Esophagus squamous epithelium (tissue), 5 donors: ENCODE data around the gene KCTD13. TPM values are rescaled to one million over a fixed set of nuclear protein-coding genes. Genes with fewer than 3 reads are reported as not detected.
A peak's percentile ranks its signal among the peaks of the same experiment; 100 is the strongest.
"Not testable (repeated sequence)": the region's sequence is repeated elsewhere in the genome, so short reads cannot be mapped to it uniquely, and the experiment has no call there.

Experiments used
- DNase-seq: peaks from one replicate; lab custom pipeline; 2025; lab: John Stamatoyannopoulos, UW
- H3K27ac ChIP-seq, 4 donors: fragments of 200-600 bp; sonication (generic); one replicate each; pipeline ENCODE4 v1.5.1; 2016 to 2019; ENCODE audit warnings: mild to moderate bottlenecking in 1 of 4
- H3K27me3 ChIP-seq, 4 donors: fragments of 200-600 bp; sonication (generic); 1 replicate in 3 of 4; 2 replicates in 1 of 4; pipeline versions ENCODE4 v1.5.1 to v1.6.0; 2017 to 2021; ENCODE audit warnings: antibody characterized with exemption in 1 of 4
- H3K36me3 ChIP-seq, 3 donors: fragments of 200-600 bp; sonication (generic); one replicate each; pipeline ENCODE4 v1.5.1; 2016 to 2019
- H3K4me1 ChIP-seq, 3 donors: fragments of 200-600 bp; sonication (generic); one replicate each; pipeline ENCODE4 v1.5.1; 2017 to 2019
- H3K4me3 ChIP-seq, 4 donors: fragments of 200-600 bp; sonication (generic); 1 replicate in 3 of 4; 2 replicates in 1 of 4; pipeline ENCODE4 v1.5.1; 2016 to 2019; ENCODE audit warnings: mild to moderate bottlenecking in 2 of 4, moderate library complexity in 1 of 4
- H3K9me3 ChIP-seq, 3 donors: fragments of 200-600 bp; sonication (generic); one replicate each; pipeline ENCODE4 v1.5.1; 2016 to 2019
- CTCF ChIP-seq, 6 experiments: fragments of 450-650 bp in 4 of 6; fragments of 200-600 bp in 2 of 6; sonication (generic) in 2 of 6; IDR thresholded peaks; one replicate each; pipeline ENCODE4 v1.5.1; 2016 to 2019; ENCODE audit warnings: antibody characterized with exemption in 6 of 6, mild to moderate bottlenecking in 4 of 6, moderate library complexity in 4 of 6
- POLR2A ChIP-seq, 4 donors: fragments of 450-650 bp; IDR thresholded peaks; one replicate each; pipeline ENCODE4 v1.6.1; 2017; ENCODE audit warnings: antibody characterized with exemption in 4 of 4, mild to moderate bottlenecking in 4 of 4, moderate library complexity in 3 of 4
- WGBS, 2 donors: methylation state at CpG; one replicate each; pipeline ENCODE4 v1.1.5; 2018; 5-methylcytosine and 5-hydroxymethylcytosine counted together
- intact Hi-C: fragments of 100-400 bp; cut with DNase I; formaldehyde crosslinking; loops from one replicate; pipeline ENCODE4 v1.15.0; 2022
- total RNA-seq, 4 donors: library from RNA; depleted of rRNA; stranded (reverse); fragments of >200 nt; gene quantifications; one replicate each; pipeline ENCODE4 v1.1.0, GENCODE V29; 2016
- donor health status: DM: yes; HTN: yes; CAD: no.

Gene KCTD13
- total RNA-seq, 4 donors from 2014 or later: 8.4 to 17.2 (median 13.9) TPM

DNA sequence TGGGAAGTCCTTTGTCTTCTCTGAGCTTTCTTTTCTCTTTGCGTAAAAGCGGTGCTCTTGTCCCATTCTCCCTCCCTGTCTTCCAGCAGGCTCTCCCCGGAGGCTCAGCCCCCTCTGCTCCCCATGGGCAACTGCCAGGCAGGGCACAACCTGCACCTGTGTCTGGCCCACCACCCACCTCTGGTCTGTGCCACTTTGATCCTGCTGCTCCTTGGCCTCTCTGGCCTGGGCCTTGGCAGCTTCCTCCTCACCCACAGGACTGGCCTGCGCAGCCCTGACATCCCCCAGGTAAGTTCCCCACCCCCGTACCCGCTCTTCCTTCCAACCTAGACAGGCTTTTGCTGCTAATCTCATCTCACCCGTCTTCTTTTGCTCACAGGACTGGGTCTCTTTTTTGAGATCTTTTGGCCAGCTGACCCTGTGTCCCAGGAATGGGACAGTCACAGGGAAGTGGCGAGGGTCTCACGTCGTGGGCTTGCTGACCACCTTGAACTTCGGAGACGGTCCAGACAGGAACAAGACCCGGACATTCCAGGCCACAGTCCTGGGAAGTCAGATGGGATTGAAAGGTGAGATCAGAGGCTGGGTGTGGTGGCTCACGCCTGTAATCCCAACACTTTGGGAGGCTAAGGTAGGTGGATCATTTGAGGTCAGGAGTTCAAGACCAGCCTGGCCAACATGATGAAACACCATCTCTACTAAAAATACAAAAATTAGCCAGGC, 37.2 kb upstream of the KCTD13 start:
- peak overlapping the region; percentile 94 to 97 (median 94) for H3K27ac ChIP-seq
- 70 to 79% methylated on average over 7 to 9 of the region's 14 CpGs for WGBS, 2 donors
- intact Hi-C loops: no loop called here
- no peaks in the 10 kb centered on the region for H3K9me3 ChIP-seq
- peaks cover 0 to 32% (median 11%) of the 10 kb centered on the region in 3 donors for H3K4me1 ChIP-seq
- no peak for DNase-seq
- H3K36me3 ChIP-seq: peaks cover 2 to 44% (median 4%) of the 10 kb centered on the region in 3 donors
- TF ChIP-seq CTCF (IDR thresholded peaks at IDR 0.05) (no peak), POLR2A (IDR thresholded peaks at IDR 0.05) (no peak)
- H3K27me3 ChIP-seq: no peaks in the 10 kb centered on the region
- peak overlapping the region; percentile 70 to 85 (median 76) for H3K4me3 ChIP-seq

- H3K4me1 ChIP-seq: peaks cover 0 to 32% (median 11%) of the 10 kb centered on the region in 3 donors
- H3K27ac ChIP-seq: peak overlapping the region; percentile 94 to 97 (median 94)
- WGBS, 2 donors: 5 to 6% methylated on average over 18 of the region's 18 CpGs
- no peak for TF ChIP-seq CTCF (IDR thresholded peaks at IDR 0.05)
- no peak for TF ChIP-seq POLR2A (IDR thresholded peaks at IDR 0.05)
- no peaks in the 10 kb centered on the region for H3K27me3 ChIP-seq
- peaks cover 0 to 37% (median 0%) of the 10 kb centered on the region in 3 donors for H3K36me3 ChIP-seq
- no peak for DNase-seq
- H3K9me3 ChIP-seq: no peaks in the 10 kb centered on the region
- peak overlapping the region; percentile 70 to 85 (median 76) for H3K4me3 ChIP-seq
- intact Hi-C loops: no loop called here
These were observed 36.4 kb upstream of the KCTD13 start for GRCh38 chr16:29962344-29962994.

DNA sequence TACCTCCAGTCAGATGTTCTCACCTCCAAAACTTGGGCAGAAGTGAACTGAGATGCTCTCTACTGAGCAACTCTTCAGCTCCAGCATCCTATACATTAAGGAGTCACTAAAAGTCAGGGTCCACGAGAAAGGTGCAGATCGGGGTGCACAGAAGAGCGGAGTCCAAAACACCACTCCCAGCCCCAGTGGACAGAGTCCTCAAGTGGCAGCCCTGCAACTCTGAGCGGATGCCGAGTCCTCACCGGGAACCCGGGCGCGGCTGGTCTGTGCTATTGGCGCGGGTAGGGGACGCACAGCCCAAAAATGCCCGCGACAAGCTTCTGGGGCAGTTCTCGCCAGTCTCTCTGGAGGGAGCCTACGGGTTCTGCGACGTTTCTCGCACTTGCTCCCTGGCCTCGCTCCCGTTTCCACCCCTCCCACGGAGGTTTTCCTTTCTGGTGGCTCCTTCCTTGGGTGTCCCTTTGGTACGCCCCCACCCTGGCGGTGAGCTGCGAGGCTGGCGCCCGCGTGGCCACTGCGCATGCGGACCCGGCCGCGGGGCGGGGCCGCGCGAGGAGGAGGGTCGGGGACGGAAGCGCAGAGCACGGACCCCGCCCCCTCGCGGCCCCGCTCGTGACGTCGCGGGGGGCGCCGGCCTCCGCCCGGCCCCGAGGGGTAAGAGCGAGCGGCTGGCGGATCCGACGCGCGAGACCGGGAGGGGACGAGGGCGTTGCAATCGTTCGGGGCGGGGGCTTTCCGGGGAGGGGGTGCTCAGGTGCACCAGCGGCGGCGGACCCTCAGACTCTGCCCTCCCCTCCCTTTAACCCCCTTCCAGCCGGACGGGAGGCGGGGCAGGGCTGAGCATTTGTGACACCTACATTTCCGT, 35.7 kb upstream of the KCTD13 start, which contains the start of gene TMEM219:
Gene TMEM219, plus strand, starts transcription at position 601 of the 865 bp plus-strand sequence. CDS start 1,065 bp downstream, outside the sequence.
- intact Hi-C loops: no loop called here
- TF ChIP-seq CTCF (IDR thresholded peaks at IDR 0.05) (peak; percentile 45 to 84 (median 73)), POLR2A (IDR thresholded peaks at IDR 0.05) (peak in 3 of 4 donors; percentile 51 to 76 (median 53))
- H3K4me1 ChIP-seq: peaks cover 0 to 32% (median 11%) of the 10 kb centered on the region in 3 donors
- WGBS, 2 donors: 0 to 1% methylated on average over 10 to 25 of the region's 75 CpGs
- H3K27ac ChIP-seq: peak within 1 kb of the TSS; percentile 94 to 97 (median 94)
- H3K4me3 ChIP-seq: peak within 1 kb of the TSS; percentile 70 to 85 (median 76)
- peak; percentile 22 for DNase-seq
- peaks cover 0 to 30% (median 0%) of the 10 kb centered on the region in 3 donors for H3K36me3 ChIP-seq
- H3K9me3 ChIP-seq: no peaks in the 10 kb centered on the region
- no peaks in the 10 kb centered on the region for H3K27me3 ChIP-seq

- H3K4me3 ChIP-seq: peak overlapping the region in 3 of 4 donors; percentile 70 to 85 (median 83)
- intact Hi-C loops: no loop called here
- 57 to 65% methylated on average over 8 of the region's 10 CpGs for WGBS, 2 donors
These were observed 35.1 kb upstream of the KCTD13 start for GRCh38 chr16:29961127-29961478.

GRCh38 chr16:29959821-29960220, 33.8 kb upstream of the KCTD13 start:
- H3K4me1 ChIP-seq: peaks cover 0 to 31% (median 11%) of the 10 kb centered on the region in 3 donors
- H3K9me3 ChIP-seq, H3K4me3 ChIP-seq, H3K27ac ChIP-seq, H3K27me3 ChIP-seq, intact Hi-C loops, DNase-seq: not testable (repeated sequence)
- H3K36me3 ChIP-seq: peaks cover 0 to 14% (median 0%) of the 10 kb centered on the region in 3 donors
- 87% methylated on average over 4 of the region's 4 CpGs for WGBS, 2 donors

More at GRCh38 chr16:29961127-29961478, 35.1 kb upstream of the KCTD13 start:
- TF ChIP-seq CTCF (IDR thresholded peaks at IDR 0.05): no peak
- Histone ChIP-seq H3K4me1 (peaks cover 0 to 32% (median 11%) of the 10 kb centered on the region in 3 donors), H3K36me3 (peaks cover 0 to 25% (median 0%) of the 10 kb centered on the region in 3 donors), H3K27ac (peak overlapping the region; percentile 94 to 97 (median 94)), H3K9me3 (no peaks in the 10 kb centered on the region), H3K27me3 (no peaks in the 10 kb centered on the region)
- DNase-seq: no peak
